GM19438 (cell line): ENCODE data around the gene PROZ.

Source experiments
- ATAC-seq: cut with Tn5 transposase; IDR thresholded peaks from one replicate; pipeline ENCODE4 v1.9.1; 2021; ENCODE audit warnings: low read depth; ENCODE audit not compliant: unreplicated experiment

PROZ gene

DNA sequence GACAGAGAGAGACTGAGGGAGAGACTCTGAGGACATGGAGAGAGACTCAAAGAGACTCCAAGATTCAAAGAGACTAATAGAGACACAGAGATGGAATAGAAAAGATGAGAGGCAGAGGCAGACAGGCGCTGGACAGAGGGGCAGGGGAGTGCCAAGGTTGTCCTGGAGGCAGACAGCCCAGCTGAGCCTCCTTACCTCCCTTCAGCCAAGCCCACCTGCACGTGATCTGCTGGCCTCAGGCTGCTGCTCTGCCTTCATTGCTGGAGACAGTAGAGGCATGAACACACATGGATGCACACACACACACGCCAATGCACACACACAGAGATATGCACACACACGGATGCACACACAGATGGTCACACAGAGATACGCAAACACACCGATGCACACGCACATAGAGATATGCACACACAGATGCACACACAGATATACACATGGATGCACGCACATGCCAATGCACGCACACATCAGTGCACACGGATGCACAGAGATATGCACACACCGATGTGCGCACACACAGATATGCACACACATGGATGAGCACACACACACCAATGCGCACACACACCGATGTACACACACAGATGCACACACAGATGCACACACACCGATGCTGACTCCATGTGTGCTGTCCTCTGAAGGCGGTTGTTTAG is 39.2 kb upstream of the PROZ start:
- no peak for ATAC-seq

GRCh38 chr13:113119822-113120189 is 38.6 kb upstream of the PROZ start:
- no peak for ATAC-seq

DNA sequence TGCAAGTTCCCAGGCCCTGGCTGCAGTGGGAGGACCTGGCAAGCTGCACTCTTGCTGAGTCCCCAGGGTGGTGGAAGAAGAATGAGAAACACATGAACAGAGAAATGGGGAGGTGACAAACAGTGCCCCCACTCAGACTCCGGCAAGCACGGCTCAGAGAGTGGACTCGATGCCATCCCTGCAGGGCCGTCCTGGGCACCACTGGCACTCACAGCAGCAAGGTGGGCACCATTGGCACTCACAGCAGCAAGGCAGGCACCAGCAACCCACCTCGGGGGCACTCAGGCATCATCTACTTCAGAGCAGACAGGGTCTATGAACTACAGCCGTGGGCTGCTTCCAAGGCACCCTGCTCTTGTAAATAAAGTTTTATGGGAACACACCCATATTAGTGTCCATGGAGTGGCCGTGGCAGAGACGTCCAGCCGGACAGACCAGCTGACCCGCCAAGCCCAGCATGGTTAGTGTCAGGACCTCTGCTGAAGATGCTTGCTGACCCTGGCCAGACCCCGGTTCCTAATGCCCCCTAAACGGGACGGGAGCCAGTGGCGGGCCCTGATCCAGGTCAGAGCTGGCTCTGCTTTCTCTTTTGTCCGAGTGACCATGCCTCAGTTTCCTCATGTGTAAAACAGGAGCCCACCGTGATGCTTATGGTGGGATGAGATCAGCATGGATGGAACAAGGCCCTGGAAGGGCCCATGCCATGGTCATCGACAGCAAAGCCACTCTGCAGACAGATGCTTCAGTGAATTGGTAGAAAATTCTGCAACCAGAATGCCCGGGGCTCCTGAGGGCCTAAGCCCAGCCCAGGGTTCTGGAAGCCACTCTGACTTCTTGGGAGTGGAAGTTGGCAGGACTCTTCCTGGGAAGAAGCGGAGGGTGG is 37.9 kb upstream of the PROZ start:
- no peak for ATAC-seq

DNA sequence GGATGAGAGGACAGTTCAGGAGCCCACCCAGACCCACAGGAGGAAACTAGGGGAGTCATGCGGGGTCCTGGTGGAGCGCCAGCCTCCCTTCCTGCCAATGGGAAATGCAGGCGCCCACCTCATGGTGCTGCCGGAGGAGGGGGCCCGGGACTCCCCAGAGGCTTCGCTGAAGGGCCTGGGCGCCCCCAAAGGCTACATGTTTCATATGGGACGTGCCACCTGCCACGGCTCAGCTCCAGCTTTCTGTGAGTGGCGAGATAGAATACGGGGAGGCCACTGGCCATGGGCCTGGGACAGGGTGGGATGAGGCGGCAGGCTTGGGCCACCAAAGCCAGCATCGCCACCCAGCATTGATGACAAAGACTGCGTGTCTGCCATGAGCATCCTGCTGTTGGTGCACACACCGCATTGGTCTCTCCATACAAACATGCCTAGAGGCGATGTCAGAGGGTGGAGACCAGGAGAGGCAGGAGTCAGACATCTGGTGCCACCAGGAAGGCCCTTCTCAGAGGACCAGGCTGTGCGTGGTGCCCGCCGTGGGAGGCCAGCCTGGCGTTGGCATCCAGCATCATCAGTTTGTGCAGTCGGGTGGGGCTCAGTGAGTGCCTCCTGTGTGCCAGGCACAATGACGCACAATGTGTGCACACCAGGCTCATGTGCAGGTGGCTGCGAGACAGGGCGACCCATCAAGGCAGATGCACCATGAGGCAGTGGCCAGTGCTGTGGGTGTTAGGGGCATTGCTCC is 37.1 kb upstream of the PROZ start:
- ATAC-seq: no peak

DNA sequence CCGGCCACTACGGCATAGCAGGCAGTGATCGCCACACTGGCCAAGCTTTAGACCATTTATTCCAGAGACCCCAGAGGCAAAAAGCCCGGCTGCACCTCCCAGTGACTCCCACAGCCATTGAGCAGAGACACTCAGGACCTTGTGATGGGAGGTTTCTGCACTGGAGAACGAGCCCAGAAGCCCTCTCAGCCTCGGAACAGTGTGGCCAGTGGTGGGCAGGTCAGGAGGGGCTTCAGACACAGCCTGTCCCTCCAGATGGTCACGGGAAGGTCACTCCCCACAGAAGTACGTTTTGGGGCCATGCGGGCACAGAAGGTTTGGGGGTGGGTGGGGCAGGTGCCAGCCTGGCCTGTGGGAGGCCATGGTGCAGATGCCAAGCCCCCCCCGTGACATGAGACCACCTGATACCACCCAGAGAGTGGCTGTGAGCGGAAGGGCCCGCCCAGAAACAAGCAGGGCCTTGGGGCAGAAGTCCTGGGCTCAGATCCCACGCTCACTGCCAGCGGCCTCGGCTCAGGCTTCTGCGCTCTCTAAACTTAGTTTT is 36.4 kb upstream of the PROZ start:
- ATAC-seq: no peak

- no peak for ATAC-seq
Observed at GRCh38 chr13:113122550-113123225, 35.8 kb upstream of the PROZ start, which contains the start of gene F10. F10 (plus strand) TSS chr13:113122799; CDS start chr13:113122856, 57 bp downstream.

GRCh38 chr13:113123226-113124201 is 34.9 kb upstream of the PROZ start:
- ATAC-seq: no peak

GRCh38 chr13:113124211-113124970 is 34.1 kb upstream of the PROZ start:
- no peak for ATAC-seq

DNA sequence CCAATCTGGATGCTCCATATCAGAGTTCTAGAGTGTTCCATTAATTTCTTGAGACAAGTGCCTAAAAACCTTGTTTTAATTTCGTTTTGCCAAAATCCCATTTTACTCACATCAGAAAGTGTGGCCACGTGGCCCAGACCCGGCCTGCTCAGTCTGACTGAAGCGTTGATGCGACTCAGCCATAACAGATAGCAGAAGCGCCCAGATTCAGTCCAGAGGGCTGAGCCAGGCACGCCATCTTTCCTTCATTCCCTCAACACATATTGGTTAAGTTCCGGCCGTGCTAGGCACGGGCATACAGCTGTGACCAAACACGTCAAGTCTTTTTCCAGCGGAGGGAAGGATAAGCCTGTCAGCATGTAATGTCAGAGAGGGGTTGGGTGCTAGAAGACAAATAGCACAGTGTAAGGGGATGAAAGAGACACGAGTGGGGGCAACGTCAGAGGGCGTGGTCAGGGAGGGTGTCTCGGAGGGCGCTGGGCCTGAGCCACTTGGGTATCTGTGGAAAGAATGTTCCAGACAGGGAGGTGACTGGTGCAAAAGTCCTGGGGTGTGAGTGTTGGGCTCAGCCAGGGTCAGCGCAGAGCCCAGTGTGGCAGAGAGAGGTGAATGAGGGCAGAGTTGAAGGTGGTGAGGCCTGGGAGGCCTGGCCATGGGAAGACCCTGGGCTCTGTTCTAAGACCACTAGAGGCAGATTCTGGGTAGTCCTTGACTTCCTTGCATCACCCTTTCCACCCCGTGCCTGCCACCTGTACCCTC is 32.8 kb upstream of the PROZ start:
- ATAC-seq: no peak

DNA sequence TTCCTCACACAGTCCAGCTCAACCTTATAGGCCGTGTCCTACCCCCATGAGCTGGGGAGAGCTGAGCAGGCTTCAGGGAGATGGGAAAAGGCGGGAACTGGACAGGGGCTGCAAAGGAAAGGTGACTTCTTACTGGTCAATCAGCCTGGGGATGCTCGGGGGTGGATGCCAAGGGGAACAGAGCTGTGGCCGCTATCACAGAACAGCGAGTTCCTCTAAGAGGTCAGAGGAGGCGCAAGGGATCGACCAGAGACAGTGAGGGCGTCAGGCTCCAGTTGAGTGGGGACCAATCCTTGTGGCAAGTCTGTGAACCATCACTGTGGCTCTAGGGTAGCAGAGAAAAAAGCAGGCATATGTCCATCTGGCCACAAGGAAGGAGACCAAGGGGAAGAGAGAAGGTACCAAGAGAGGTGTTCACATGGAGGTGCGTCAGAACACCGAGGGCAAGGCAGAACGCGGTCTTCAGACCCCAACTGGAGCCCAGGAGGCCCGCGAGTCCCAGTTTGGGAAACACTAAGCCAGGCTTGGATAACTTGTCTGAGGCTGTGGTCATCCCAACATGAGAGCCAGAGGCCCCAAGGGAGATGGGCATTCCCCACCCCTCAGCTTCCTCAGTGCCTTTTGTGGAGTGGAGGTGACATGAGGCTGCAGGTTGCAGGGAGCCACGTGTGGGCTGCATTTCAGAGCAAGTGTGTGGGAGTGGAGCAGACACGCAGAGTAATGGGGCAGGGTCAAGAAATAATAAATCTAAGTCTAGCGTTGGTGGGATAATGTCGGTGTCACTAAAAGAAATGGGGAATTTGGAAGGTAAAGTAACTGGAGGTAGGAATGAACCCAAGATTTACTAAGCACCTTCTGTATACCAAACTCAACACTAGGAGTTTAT is 31.9 kb upstream of the PROZ start:
- no peak for ATAC-seq

DNA sequence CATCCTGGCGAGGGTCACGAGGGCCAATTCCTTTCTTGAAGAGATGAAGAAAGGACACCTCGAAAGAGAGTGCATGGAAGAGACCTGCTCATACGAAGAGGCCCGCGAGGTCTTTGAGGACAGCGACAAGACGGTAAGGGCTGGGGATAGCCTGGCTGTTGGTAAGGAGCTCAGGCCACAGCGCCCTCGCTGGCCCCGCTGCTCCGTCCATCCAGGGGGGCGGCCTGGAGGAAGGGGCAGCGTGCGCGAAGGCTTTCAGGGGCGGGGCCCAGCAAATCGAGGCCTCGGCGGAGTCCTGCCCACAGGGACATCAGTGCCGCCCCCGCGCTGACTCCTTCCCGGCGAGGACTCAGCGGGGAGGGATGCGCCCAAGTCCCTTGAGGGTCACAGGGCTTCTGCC is 29.0 kb upstream of the PROZ start:
- ATAC-seq: no peak

DNA sequence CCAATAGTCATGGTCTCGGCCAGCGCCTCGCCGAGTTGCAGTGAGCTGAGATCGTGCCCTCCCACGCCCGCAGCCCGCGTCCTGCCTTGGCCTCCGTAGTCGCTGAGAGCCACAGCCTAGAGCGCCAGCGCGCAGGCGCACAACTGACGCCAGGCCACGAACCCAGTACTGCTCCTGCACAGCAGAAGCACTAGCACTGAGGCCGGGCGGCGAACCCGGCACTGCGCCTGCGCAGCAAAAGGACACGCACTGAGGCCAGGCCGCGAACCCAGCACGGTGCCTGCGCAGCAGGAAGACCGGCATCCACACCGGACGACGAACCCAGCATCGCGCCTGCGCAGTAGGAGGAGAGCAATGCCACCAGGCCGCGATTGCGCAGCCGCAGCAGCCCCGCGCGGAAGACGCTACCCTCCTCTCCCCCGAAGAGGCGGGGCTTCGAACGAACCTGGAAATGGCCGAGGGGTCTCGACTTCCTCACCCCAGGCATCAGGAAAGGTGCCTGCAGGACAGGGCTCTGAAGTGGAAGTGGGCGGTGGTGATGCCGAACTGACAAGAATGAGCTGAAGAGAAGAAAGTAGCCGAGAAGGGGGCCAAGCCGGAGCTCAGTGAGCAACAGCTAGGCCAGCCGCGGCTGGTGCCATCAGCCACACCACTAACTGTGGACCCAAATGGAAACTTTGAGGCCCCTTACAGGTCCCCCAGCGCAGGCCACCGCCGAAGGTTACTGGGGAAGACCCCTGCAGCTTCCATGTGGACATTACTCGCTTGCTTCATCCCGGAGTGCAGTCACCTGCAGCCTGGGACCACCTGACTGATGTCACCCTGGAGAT is 28.3 kb upstream of the PROZ start:
- ATAC-seq: no peak

DNA sequence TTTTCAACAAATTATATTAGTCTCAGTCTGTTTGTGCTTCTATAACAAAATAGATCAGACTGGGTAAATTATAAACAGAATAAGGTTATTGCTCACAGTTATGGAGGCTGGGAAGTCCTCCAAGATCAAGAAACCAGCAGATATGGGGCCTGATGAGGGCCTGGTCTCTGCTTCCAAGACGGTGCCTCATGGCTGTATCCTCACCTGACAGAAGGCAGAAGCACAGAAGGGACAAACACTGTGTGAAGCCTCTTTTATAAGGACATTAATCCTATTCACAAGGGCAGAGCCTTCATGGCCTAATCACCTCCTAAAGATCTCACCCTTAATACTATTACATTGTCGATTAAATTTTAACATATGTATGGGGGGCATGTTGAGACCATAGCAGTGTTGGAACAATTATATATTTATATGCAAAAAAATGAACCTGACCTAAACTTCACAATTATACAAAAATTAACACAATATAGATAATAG is 23.1 kb upstream of the PROZ start:
- no peak for ATAC-seq

GRCh38 chr13:113137691-113138298 is 20.7 kb upstream of the PROZ start:
- no peak for ATAC-seq

GRCh38 chr13:113138792-113139551 is 19.5 kb upstream of the PROZ start:
- no peak for ATAC-seq
